Psoas muscle (tissue), 8 donors: ENCODE measurements around the gene KITLG. TPM values are rescaled to one million over a fixed set of nuclear protein-coding genes. Genes with fewer than 3 reads are reported as not detected.
A peak's percentile ranks its signal among the peaks of the same experiment; 100 is the strongest.
"Not testable (repeated sequence)": the region's sequence is repeated elsewhere in the genome, so short reads cannot be mapped to it uniquely, and the experiment has no call there.

Source experiments
- ATAC-seq, 4 donors: fragments of 200-7000 bp; cut with Tn5 transposase; one replicate each; pipeline ENCODE4 v1.9.1; 2020; ENCODE audit warnings: moderate library complexity in 3 of 4, mild to moderate bottlenecking in 2 of 4
- DNase-seq, 2 donors: peaks; one replicate each; pipeline ENCODE4 v3.0.0-alpha.2; 2020
- H3K27ac ChIP-seq: fragments of 200-600 bp; one replicate; pipeline ENCODE4 v1.8.0; 2022
- H3K27me3 ChIP-seq, 3 donors: fragments of 200-600 bp in 1 of 3; one replicate each; pipeline versions ENCODE4 v1.6.1 to v1.8.0; 2013 to 2022; ENCODE audit warnings: low read length in 2 of 3, mild to moderate bottlenecking in 2 of 3, moderate library complexity in 1 of 3; ENCODE audit not compliant: insufficient read depth in 3 of 3
- H3K36me3 ChIP-seq, 2 donors: fragments of 200-600 bp in 1 of 2; one replicate each; pipeline versions ENCODE4 v1.6.1 to v1.8.0; 2013 to 2022; ENCODE audit warnings: low read depth in 1 of 2, mild to moderate bottlenecking in 1 of 2, moderate library complexity in 1 of 2; ENCODE audit not compliant: insufficient read depth in 1 of 2
- H3K4me1 ChIP-seq: fragments of 200-600 bp; one replicate; pipeline ENCODE4 v1.8.0; 2022
- H3K4me3 ChIP-seq: fragments of 200-600 bp; one replicate; pipeline ENCODE4 v1.8.0; 2022; ENCODE audit warnings: mild to moderate bottlenecking
- H3K9me3 ChIP-seq: fragments of 200-600 bp; one replicate; pipeline ENCODE4 v1.8.0; 2022
- CTCF ChIP-seq: fragments of 200-600 bp; IDR thresholded peaks from one replicate; pipeline ENCODE4 v1.8.0; 2022; ENCODE audit warnings: antibody characterized with exemption
- WGBS, 3 donors: extraction: QIAGEN DNeasy Blood & Tissue Kit; methylation state at CpG; one replicate each; pipeline versions ENCODE4 v1.1.6 to v1.1.7; 2013; 5-methylcytosine and 5-hydroxymethylcytosine counted together
- intact Hi-C, 2 donors: fragments of 100-400 bp; cut with DNase I; formaldehyde crosslinking; loops; one replicate each; pipeline versions ENCODE4 v1.11.0 to v1.14.2; 2022
- long read RNA-seq, 2 donors: library from polyadenylated mRNA; unstranded; transcript quantifications; one replicate each; pipeline ENCODE4 v2.0.0, GENCODE V29; 2021
- polyA plus RNA-seq, 3 donors: library from polyadenylated mRNA; stranded (reverse); fragments of 200-250 nt; gene quantifications; one replicate each; pipeline ENCODE4 v1.2.3, GENCODE V29; 2013
- total RNA-seq, 4 donors: library from RNA; stranded (reverse); fragmentation: NEBNext Ultra II Directional in 2 of 4; extraction: Animal tissue kit (Norgen Biotek cat#: 25700) in 2 of 4; gene quantifications; one replicate each; pipeline versions ENCODE4 v1.2.1 to v1.2.4, GENCODE V29; 2021 to 2023
- donor health status: healthy with polysubstance abuse.
- donor health status: DM: no; HTN: no; CAD: no; lungs with moderate emphysema.
- donor health status: Bipolar disorder and iron deficiency.
- donor health status: healthy.
- donor health status: DM: yes; HTN: yes; CAD: no.
- donor health status: DM: no; HTN: no; CAD: no.
- donor health status: DM: no; HTN: no; CAD: no.
- donor health status: DM: yes; HTN: yes; CAD: no.

The KITLG gene, protein sequence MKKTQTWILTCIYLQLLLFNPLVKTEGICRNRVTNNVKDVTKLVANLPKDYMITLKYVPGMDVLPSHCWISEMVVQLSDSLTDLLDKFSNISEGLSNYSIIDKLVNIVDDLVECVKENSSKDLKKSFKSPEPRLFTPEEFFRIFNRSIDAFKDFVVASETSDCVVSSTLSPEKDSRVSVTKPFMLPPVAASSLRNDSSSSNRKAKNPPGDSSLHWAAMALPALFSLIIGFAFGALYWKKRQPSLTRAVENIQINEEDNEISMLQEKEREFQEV
- 10 to 100 TPM in 1 of 4 donors, 1 to 10 TPM in 3; 4.1 to 11.5 (median 8.1) TPM for total RNA-seq
- 1 to 10 TPM; 1.5 to 3.1 (median 1.6) TPM for polyA plus RNA-seq
- long read RNA-seq, donor 1, full-length matches to known transcripts = 8 of 8 reads
- long read RNA-seq, donor 1, partial matches to known transcripts = 0 of 8 reads
- long read RNA-seq, donor 1, other reads (novel, unspliced or antisense) = 0 of 8 reads
- long read RNA-seq, donor 2, full-length matches to known transcripts = 4 of 4 reads
- long read RNA-seq, donor 2, partial matches to known transcripts = 0 of 4 reads
- long read RNA-seq, donor 2, other reads (novel, unspliced or antisense) = 0 of 4 reads

DNA sequence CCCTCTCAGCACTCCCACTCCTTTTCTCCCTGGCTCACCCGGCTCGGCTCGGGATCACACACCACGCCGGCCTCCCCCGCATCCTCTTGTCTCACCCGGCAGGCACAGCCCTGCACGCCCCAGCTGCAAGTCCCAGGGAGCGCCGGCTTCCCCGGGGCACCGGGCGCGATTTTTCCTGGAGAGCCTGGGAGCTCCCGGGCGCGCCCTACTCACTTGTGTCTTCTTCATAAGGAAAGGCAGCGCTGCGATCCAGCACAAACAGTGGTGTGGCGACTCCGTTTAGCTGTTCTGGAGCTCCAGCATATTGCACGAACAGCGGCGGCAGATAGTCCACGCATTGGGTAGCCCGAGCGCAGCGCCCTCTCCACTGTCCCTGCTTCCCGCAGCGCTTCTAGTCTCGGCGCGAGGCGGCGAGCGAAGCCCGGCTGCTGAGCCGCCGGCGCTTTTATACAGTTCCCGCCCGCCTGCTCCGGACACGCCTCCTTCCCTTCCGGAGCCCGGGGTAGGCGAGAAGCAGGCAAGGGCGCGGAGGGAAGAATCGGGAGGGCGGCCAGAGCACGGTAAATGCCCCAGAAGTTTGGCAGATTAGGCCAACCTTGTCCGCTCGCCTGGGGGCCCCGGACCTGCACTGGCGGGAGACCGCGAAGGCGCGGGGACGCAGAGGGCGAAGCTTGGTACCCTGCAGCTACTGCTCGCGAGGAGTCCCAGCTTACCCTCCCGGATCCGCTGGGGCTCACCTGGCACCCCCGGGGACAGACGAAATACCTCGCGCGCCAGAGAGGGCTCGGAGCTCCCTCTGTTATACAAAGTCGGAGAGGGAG is at the start of gene KITLG:
KITLG (minus strand) TSS at position 421 of the 821 bp plus-strand sequence; CDS start at position 228, 193 bp downstream.
- Histone ChIP-seq H3K36me3 (no peaks in the 10 kb centered on the region), H3K27ac (peak within 1 kb of the TSS; percentile 72), H3K4me1 (peaks cover 4% of the 10 kb centered on the region), H3K27me3 (no peaks in the 10 kb centered on the region), H3K4me3 (peak within 1 kb of the TSS; percentile 87), H3K9me3 (no peaks in the 10 kb centered on the region)
- intact Hi-C loops = loop anchor here (1.0 to 10.0 kb wide), 2 partner anchors 413 to 415 kb away; no protein-coding TSS in a partner anchor
- DNase-seq = peak; percentile 82 to 88
- TF ChIP-seq CTCF = peak; percentile 26
- peak; percentile 91 to 95 (median 94) for ATAC-seq
- 1% methylated on average over 71 to 73 of the region's 73 CpGs for WGBS, 3 donors

- DNase-seq (no peak), ATAC-seq (no peak)
- H3K9me3 ChIP-seq = no peaks in the 10 kb centered on the region
- no peaks in the 10 kb centered on the region for H3K36me3 ChIP-seq
- H3K27ac ChIP-seq = no peak overlapping the region
- intact Hi-C loops = no loop called here
- H3K4me1 ChIP-seq = no peaks in the 10 kb centered on the region
- 44 to 52% (median 48%) methylated on average over 2 of the region's 2 CpGs for WGBS, 3 donors
- H3K27me3 ChIP-seq = no peaks in the 10 kb centered on the region
- no peak overlapping the region for H3K4me3 ChIP-seq
- no peak for TF ChIP-seq CTCF
These were observed 48.7 kb upstream of the KITLG start for GRCh38 chr12:88628856-88629509.

GRCh38 chr12:88628035-88628434 is 47.8 kb upstream of the KITLG start:
- intact Hi-C loops, ATAC-seq: not testable (repeated sequence)
- 84 to 92% (median 89%) methylated on average over 1 of the region's 1 CpG for WGBS, 3 donors

GRCh38 chr12:88627501-88627900 is 47.2 kb upstream of the KITLG start:
- ATAC-seq (no peak), DNase-seq (no peak)
- intact Hi-C loops = no loop called here
- 62 to 86% (median 73%) methylated on average over 1 of the region's 1 CpG for WGBS, 3 donors
- no peaks in the 10 kb centered on the region for H3K4me1 ChIP-seq
- no peaks in the 10 kb centered on the region for H3K27me3 ChIP-seq
- TF ChIP-seq CTCF = no peak
- H3K36me3 ChIP-seq = no peaks in the 10 kb centered on the region
- no peak overlapping the region for H3K4me3 ChIP-seq
- no peak overlapping the region for H3K27ac ChIP-seq
- H3K9me3 ChIP-seq = no peaks in the 10 kb centered on the region

More at GRCh38 chr12:88628035-88628434, 47.8 kb upstream of the KITLG start:
- not testable (repeated sequence) for DNase-seq, H3K27me3 ChIP-seq, H3K4me1 ChIP-seq, H3K36me3 ChIP-seq, H3K4me3 ChIP-seq, H3K27ac ChIP-seq, H3K9me3 ChIP-seq
